Measurements from ENCODE around the gene GFRA1.

The GFRA1 gene

GRCh38 chr10:116126239-116126638, 146.8 kb downstream of the GFRA1 start:
- DNase-seq (ENCODE audit: low spot score): no peak

DNA sequence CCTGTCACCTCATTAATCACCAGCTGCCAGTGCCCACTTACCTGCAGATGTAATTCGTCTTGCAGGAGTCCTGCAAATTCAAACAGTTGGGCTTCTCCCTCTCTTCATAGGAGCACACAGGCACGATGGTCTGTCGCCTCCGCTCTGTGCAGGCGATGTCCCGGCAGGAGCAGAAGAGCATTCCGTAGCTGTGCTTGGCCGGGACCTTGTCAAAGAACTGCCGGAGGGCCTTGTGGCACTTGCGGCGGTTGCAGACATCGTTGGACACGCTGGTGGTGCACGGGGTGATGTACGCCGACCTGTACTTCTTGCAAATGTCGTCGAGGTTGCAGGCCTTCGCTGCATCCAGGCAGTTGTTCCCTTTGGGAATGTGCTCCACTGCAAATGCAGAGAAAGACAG, 147.8 kb downstream of the GFRA1 start:
- no peak for DNase-seq (ENCODE audit: low spot score)

DNA sequence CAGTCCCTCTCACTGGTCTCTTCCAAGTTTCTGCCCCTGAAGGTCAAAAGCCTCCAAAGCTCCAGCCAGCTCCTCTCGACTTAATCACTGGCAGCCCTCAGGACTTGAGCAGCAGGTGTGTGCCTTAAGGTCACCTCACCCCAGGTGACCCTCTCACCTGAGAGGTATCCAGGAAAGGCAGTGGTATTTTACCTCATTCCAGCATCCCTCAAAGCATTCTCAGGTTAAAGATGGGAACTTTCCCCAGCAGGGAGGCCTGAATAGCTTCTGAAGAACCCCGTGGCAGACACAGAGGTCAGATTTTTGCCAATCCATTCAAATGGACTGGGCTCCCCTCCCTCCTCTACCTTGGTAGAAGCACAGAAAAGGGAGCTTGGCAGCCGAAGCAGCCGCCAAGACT, 148.2 kb downstream of the GFRA1 start:
- no peak for DNase-seq (ENCODE audit: low spot score)

- no peak for DNase-seq (ENCODE audit: low spot score)
Observed at GRCh38 chr10:116122664-116123063, 150.3 kb downstream of the GFRA1 start.

DNA sequence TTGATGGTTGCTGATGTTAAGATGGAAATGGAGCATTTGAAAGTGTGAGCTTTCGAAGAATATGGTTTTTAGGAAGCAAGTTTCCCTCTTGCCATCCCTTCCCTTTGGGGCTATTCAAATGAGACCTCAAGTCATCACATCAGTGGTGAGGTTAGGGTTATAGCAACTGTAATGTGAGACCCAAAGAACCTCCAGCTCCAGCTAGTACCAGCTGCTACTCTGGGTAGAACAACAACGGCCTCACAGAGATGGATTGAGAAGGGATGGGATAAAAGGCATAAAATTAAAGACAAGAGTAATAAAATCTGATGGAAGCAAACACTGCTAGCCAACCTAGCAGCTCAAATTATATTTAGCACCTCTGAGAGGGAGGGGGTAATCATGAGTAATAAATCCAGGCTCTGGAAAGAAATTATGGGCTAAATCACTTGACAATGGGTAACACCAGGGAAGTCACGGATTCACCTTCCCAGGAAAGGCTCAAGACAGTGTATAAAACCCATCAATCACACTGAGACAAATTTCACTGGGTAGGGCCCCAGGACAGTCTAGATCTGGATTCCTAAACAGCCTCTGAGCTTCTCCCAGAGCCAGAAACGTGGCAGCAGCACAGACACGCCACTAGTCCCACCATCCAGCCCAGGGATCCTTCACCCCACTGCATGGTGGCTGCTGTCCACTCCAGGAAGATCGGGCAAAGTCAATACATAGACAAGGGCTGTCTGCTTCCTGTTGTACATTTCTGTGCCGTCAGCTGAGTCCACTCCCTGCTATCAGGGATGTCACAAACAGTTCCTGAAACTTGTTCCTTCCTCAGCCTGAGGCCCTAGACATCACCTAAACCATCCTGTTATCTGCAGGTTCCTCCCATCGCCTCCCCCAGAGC, 151.1 kb downstream of the GFRA1 start:
- no peak for DNase-seq (ENCODE audit: low spot score)

GRCh38 chr10:116120688-116121455, 152.1 kb downstream of the GFRA1 start:
- DNase-seq (ENCODE audit: low spot score): no peak

DNA sequence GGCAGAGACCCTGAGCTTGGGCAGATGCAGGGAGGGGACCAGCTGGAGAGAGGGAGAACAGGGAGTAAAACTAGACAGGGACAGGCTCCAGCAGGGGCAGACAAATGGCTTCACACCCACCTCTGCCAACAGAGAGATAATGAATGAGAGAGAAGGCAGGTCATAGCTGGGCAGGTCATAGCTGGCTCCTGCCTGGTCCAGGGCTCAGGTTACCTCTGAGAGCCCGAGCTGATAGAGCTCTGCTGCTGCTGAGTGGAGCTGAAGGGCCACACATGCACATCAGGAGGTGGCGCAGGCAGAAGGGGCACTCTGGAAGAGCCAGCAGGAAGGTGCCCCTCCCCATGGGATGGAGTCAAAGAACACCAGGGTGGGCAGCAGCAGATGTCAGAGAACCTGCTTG, 154.2 kb downstream of the GFRA1 start:
- DNase-seq (ENCODE audit: low spot score): no peak

- no peak for DNase-seq (ENCODE audit: low spot score)
Observed at GRCh38 chr10:116115797-116116196, 157.2 kb downstream of the GFRA1 start.

GRCh38 chr10:116115036-116115641, 157.9 kb downstream of the GFRA1 start:
- DNase-seq (ENCODE audit: low spot score): no peak

DNA sequence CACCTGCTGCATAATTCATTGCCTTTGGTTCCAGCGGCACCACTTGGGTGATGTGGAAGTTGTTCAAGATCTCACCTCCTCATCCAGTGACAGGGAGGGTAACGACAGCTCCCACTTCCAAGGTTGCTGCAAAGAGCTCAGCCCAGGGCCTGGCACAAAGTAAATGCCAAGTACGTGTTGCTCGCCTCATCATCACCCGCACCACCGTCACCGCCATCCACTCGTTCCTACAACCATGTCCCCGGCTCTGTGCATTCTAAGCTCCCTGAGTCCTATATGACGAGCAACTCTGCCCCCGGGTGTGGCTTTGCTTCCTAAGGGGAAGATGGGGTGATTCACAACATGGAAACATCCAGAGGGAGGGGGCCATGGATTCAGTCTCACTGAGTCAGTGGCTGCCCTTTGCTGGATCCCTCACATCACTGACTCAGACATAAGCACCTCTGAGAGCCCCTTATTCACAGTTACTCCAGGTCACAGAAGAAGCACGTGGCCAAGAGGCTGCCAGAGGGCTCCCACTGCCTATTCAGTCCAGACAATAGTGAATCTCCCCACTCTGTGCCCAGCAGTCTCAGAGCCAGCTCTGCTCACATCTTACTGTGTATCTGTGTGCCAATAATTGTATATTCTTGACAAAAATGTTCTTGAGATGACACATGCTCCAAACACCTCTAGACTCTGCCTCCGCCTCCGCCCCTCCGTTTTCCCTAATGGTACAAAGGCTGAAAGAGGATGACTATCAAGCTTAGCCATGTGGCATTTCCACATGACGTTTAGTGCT, 159.1 kb downstream of the GFRA1 start:
- no peak for DNase-seq (ENCODE audit: low spot score)

DNA sequence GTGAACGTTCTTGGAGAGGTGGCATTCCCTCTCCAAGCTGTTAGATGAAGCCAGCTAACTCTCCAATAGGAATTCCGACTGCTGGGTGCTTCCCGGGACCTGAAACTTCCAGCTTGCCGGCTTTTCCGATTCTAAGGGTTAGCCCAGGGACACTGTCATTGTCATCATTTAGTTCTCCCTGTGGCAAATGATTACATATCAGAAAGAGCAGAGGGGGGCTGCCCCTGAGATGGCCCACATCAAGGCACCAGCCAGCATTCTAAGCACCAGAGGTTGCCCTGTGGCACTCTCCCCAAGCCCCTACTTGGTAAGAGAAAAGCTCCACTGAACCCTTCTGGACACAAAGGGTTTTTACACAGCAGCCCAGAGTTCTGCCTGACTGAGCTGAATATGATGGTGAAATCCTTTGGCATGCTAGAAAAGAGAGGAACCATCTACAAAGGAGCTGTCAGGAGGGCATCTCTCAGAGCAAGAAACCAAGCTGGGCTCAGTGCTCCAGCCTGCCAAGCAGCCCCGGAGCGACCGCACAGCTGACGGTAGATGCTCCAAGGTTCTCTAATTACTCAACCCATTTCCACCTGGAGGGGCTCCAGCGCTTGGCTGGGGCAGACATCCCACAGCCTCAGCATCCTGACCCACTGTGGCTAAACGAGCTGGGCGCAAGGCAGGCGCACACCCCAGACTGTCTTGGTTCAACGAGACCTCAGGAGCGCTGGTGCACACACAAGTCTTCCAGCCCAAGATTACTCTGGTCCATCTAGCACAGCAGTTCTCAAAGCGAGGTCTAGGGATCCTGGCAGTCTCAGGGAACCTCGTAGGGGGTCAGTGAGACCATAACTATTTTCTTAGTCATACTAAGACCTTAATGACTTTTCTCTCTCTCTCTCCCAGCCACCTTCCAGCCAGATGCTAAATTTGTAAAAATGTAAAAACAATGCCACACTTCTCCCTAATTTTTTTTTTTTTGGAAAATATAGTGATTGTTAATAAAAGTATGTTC, 160.5 kb downstream of the GFRA1 start:
- no peak for DNase-seq (ENCODE audit: low spot score)

GRCh38 chr10:116111483-116112095, 161.4 kb downstream of the GFRA1 start:
- DNase-seq (ENCODE audit: low spot score): no peak

- DNase-seq (ENCODE audit: low spot score): no peak
Observed at GRCh38 chr10:116110736-116111135, 162.3 kb downstream of the GFRA1 start.

DNA sequence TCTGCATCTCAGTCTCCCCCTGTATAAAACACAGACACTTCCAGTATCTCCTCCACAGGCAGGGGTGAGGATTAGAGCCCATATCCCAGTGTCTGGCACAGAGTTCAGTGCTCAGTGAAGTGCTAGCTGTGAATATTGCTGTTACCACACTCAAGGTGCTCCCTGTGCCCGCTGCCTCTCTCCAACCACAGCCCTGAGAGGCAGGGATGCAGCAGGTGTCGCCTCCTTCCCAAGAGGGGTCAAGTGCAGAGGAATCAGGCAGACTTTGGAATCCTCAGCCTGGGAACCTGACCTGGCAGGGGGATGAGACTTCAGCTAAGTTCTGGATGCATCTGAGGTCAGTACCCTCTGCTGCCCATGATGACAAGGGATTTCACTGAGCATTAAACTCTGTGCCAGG, 163.1 kb downstream of the GFRA1 start:
- DNase-seq (ENCODE audit: low spot score): no peak

GRCh38 chr10:116109481-116109880, 163.5 kb downstream of the GFRA1 start:
- no peak for DNase-seq (ENCODE audit: low spot score)

DNA sequence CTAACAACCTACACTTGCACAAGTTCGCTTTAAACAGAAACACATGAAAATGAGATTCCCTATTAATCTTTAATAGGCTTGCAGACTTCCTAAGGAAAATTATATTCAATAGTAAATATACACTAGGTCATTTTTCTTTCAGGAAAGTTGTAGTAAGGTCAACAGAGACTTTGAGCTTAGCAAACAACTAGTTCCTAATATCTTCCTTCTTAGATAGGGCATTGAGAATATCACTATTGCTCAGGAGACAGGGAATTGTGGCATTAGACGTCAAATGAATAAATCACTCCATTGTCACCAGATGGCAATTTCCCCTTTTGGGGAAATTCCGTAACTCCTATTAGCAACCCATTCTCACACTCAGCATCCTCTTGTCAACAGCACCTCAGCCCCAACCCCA, 164.9 kb downstream of the GFRA1 start:
- DNase-seq (ENCODE audit: low spot score): no peak

GRCh38 chr10:116106611-116107010, 166.4 kb downstream of the GFRA1 start:
- no peak for DNase-seq (ENCODE audit: low spot score)

DNA sequence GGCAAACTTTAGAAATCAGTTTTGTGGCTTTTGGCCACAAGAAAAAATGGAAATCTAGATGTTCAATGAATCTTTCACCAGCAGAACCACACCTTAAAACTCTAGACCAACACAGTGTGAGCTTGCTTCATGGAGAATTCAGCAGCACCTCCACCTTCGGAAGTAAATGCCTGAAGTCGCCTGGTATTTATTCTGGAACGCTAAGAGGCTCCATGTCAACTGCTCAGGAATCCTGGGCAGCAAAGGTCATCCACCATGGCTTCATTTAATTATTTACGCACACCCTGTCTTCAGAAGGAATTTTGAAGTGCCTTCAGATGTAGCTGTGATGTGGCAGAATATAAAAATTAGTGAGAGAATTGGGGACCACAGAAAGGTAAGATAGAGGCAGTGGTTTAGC, 167.7 kb downstream of the GFRA1 start:
- DNase-seq (ENCODE audit: low spot score): no peak

DNA sequence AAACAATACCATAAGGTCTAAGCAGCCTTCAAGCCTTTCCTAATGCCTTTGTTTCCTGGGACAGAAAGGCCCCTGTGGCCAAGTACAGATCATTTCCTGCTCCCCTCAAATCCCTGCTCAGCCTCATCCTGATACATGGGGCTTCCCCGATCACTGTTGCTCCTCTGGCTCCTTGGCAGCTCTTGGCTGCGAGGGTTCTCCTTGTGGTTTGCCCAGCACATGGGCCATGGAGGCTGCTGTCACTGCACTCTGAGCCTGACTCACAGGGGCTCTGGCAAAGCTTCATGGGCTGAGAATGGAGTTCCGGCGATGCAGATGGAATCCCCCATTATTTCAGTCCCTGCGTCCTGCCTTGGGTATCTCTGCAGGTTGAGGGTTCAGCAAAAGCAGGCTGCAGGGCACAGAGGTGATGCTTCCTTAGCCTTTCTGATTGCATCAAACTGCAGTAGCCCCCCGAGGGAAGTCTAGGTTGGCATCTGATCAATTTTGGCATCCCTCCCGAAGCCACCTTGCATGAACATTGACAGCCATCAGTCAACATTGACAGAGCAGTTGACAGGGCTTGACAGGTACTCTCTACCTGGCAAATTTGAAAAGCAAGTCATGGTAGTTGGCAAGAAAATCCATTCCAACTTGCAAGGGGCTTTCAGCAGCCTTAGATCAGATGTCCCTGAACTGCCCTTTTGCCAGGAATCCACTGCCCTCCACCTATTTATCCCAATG, 168.6 kb downstream of the GFRA1 start:
- DNase-seq (ENCODE audit: low spot score): no peak

- DNase-seq (ENCODE audit: low spot score): no peak
Observed at GRCh38 chr10:116103668-116104067, 169.3 kb downstream of the GFRA1 start.

Data from hepatic stellate cell (primary cell).